Ectodermal cell (in vitro differentiated cells): ENCODE data around the gene NONO.
"Not testable (repeated sequence)": the region's sequence is repeated elsewhere in the genome, so short reads cannot be mapped to it uniquely, and the experiment has no call there.

Source experiments
- H3K27ac ChIP-seq: 2 replicates; pipeline ENCODE4 v1.7.0; 2013; ENCODE audit warnings: mild to moderate bottlenecking, low read depth, low read length; ENCODE audit not compliant: insufficient read depth, poor library complexity, severe bottlenecking
- H3K27me3 ChIP-seq: 2 replicates; pipeline ENCODE4 v1.7.0; 2013; ENCODE audit warnings: mild to moderate bottlenecking, low read length; ENCODE audit not compliant: insufficient read depth, control insufficient read depth, poor library complexity, severe bottlenecking
- H3K36me3 ChIP-seq: one replicate; pipeline ENCODE4 v1.7.0; 2013; ENCODE audit warnings: low read length; ENCODE audit not compliant: control insufficient read depth, insufficient read depth
- H3K4me1 ChIP-seq: one replicate; pipeline ENCODE4 v1.7.0; 2013; ENCODE audit warnings: low read length; ENCODE audit not compliant: control insufficient read depth, insufficient read depth
- H3K4me3 ChIP-seq: 2 replicates; pipeline ENCODE4 v1.7.0; 2013; ENCODE audit warnings: low read depth, low read length, control low read depth; ENCODE audit not compliant: insufficient read depth
- H3K9me3 ChIP-seq: 2 replicates; pipeline ENCODE4 v1.7.0; 2013; ENCODE audit warnings: mild to moderate bottlenecking, low read length, moderate library complexity; ENCODE audit not compliant: control insufficient read depth
- WGBS, 2 experiments: methylation state at CpG; one replicate each; pipeline ENCODE4 v1.1.7; 2013; ENCODE audit warnings: missing lambda C conversion rate in 2 of 2; 5-methylcytosine and 5-hydroxymethylcytosine counted together

NONO gene

GRCh38 chrX:71302461-71303213 is 19.2 kb downstream of the NONO start:
- Histone ChIP-seq H3K9me3 (no peaks in the 10 kb centered on the region), H3K27me3 (no peaks in the 10 kb centered on the region), H3K36me3 (peaks cover 18% of the 10 kb centered on the region), H3K4me1 (no peaks in the 10 kb centered on the region), H3K4me3 (no peak overlapping the region), H3K27ac (no peak overlapping the region)
- 95% methylated on average over 4 of the region's 5 CpGs for WGBS, 2 experiments

DNA sequence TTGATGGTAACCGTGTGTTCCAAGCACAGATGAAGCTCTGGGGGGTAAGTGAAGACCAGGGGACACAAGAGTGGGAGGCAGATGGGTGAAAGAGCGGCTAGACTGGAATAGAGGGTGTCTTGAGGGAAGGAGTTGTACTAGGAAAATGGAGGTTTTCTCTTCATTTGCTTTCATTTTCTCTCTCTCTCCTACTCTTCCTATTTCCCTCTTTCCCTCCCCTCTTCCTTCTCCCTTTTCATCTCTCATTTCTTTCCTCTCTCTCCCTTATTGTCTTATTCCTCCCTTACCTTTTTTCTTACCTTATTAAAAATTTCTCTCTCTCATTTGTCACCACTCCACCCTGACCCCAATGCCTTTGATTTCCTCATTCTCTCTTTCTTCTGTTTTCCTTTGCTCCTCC is 21.1 kb downstream of the NONO start:
- Histone ChIP-seq H3K36me3 (peaks cover 1% of the 10 kb centered on the region), H3K27ac (no peak overlapping the region), H3K27me3 (no peaks in the 10 kb centered on the region), H3K4me1 (no peaks in the 10 kb centered on the region), H3K9me3 (no peaks in the 10 kb centered on the region), H3K4me3 (no peak overlapping the region)
- WGBS, 2 experiments: 83 to 96% methylated on average over 1 to 2 of the region's 2 CpGs

DNA sequence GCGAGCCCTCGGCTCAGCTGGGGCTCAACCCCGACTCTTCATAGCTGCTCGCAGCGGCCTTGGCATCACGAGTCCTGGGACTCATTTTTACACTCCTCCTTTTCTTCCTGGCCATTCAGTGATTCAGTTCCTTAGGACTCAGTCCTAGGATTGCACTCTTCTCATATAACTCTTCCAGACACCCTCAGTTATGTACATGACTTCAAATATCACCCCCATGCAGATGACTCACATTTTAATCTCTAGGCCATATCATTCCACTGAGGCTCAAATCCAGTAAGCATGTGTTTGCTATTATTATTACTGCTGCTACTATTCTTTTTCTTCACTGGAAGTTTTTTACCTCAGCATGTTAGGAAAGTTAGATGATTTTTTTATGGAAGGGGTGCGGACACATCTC is 32.5 kb downstream of the NONO start:
- no peaks in the 10 kb centered on the region for H3K4me1 ChIP-seq
- no peak overlapping the region for H3K27ac ChIP-seq
- WGBS, 2 experiments: 94 to 96% methylated on average over 6 of the region's 7 CpGs
- no peak overlapping the region for H3K4me3 ChIP-seq
- H3K36me3 ChIP-seq: no peaks in the 10 kb centered on the region
- H3K9me3 ChIP-seq: no peaks in the 10 kb centered on the region
- no peaks in the 10 kb centered on the region for H3K27me3 ChIP-seq

DNA sequence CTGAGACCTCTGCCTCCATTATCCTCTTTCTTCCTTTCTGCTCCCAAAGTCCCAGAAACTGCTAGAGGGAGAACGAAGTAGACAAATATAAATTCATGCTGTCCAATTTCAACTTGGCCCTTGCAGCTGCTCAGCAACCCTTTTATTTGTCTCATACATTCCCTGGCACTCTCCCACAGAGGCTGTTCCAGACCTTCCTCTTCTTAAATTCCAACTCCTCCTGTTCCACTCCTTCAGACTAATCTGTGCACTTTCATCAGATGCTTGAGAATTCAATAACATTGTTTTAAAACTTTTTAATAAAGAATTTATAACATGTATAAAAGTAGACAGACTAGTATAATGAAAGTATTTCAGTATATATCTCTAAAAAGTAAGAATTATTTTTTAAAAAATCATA is 33.5 kb downstream of the NONO start:
- not testable (repeated sequence) for H3K27me3 ChIP-seq, H3K9me3 ChIP-seq, H3K4me3 ChIP-seq, H3K4me1 ChIP-seq, H3K36me3 ChIP-seq, H3K27ac ChIP-seq
- no CpG with 5 or more reads among the region's 1 CpG for WGBS, 2 experiments

- Histone ChIP-seq H3K27me3 (no peaks in the 10 kb centered on the region), H3K36me3 (no peaks in the 10 kb centered on the region), H3K4me1 (no peaks in the 10 kb centered on the region), H3K27ac (no peak overlapping the region), H3K9me3 (no peaks in the 10 kb centered on the region), H3K4me3 (no peak overlapping the region)
- 89 to 97% methylated on average over 1 of the region's 1 CpG for WGBS, 2 experiments
These were observed 36.7 kb downstream of the NONO start for GRCh38 chrX:71320126-71320525.

DNA sequence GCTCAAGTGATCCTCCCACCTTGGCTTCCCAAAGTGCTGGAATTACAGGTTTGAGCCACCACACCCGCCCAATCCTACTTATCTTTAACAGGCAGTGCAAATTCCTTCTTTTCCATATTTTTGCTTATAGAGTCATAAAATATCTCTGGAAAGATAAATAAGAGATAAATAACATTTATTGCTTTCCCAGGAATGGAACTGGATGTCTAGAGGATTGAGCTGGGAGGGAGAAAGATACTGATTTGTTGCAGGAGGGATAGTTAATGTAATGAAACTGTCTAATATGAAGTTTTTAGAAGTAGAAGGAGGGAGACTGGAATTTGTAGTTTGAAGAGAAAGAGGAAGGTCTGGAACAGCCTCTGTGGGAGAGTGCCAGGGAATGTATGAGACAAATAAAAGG is 38.3 kb downstream of the NONO start:
- no peak overlapping the region for H3K4me3 ChIP-seq
- no peak overlapping the region for H3K27ac ChIP-seq
- no peaks in the 10 kb centered on the region for H3K4me1 ChIP-seq
- H3K27me3 ChIP-seq: no peaks in the 10 kb centered on the region
- WGBS, 2 experiments: 80% methylated on average over 1 of the region's 1 CpG; no CpG with 5 or more reads in 1 of the 2 experiments
- no peaks in the 10 kb centered on the region for H3K9me3 ChIP-seq
- no peaks in the 10 kb centered on the region for H3K36me3 ChIP-seq

DNA sequence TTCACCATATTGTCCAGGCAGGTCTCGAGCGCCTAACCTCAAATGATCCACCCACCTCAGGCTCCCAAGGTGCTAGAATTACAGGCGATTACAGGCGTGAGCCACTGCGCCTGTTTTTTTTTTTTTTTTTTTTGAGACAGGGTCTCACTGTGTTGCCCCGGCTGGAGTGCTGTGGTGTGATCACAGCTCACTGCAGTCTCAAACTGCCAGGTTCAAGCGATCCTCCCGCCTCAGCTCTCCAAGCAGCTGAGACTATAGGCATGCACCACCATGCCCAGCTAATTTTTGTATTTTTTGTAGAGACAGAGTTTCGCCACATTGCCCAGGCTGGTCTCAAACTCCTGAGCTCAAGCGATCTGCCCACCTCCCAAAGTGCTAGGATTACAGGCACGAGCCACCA is 41.0 kb downstream of the NONO start:
- H3K4me3 ChIP-seq, H3K9me3 ChIP-seq, H3K27ac ChIP-seq, H3K36me3 ChIP-seq, H3K27me3 ChIP-seq, H3K4me1 ChIP-seq: not testable (repeated sequence)
- WGBS, 2 experiments: 91 to 96% methylated on average over 11 of the region's 11 CpGs

DNA sequence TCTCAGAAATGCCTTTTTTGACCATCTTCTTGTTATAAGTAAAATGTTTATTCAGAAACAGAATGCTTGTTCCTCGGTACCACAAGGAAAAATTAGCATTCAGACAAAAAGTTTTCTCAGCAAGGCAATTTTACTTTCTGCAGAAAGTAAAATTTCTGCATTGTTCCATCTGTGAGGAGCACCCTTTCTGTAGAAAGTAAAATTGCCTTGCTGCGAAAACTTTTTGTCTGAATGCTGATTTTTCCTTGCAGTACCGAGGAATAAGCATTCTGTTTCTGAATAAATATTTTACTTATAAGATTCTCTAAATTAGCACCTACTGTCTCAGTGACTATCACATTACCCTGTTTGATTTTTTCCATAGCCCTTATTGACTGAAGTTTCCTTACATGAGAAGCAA is 43.0 kb downstream of the NONO start:
- no peaks in the 10 kb centered on the region for H3K27me3 ChIP-seq
- H3K4me1 ChIP-seq: no peaks in the 10 kb centered on the region
- H3K9me3 ChIP-seq: no peaks in the 10 kb centered on the region
- no peak overlapping the region for H3K27ac ChIP-seq
- no peak overlapping the region for H3K4me3 ChIP-seq
- H3K36me3 ChIP-seq: no peaks in the 10 kb centered on the region
- 100% methylated on average over 1 to 3 of the region's 3 CpGs for WGBS, 2 experiments

GRCh38 chrX:71349151-71349665 is 65.8 kb downstream of the NONO start:
- H3K36me3 ChIP-seq, H3K27ac ChIP-seq, H3K9me3 ChIP-seq, H3K27me3 ChIP-seq, H3K4me3 ChIP-seq, H3K4me1 ChIP-seq: not testable (repeated sequence)
- 80 to 90% methylated on average over 1 to 2 of the region's 5 CpGs for WGBS, 2 experiments

- not testable (repeated sequence) for H3K36me3 ChIP-seq, H3K4me3 ChIP-seq, H3K27ac ChIP-seq, H3K27me3 ChIP-seq, H3K4me1 ChIP-seq, H3K9me3 ChIP-seq
- no CpG with 5 or more reads among the region's 6 CpGs for WGBS, 2 experiments
These were observed 66.4 kb downstream of the NONO start for GRCh38 chrX:71349867-71350266.
